ENCODE results near the gene MAOA.

DNA sequence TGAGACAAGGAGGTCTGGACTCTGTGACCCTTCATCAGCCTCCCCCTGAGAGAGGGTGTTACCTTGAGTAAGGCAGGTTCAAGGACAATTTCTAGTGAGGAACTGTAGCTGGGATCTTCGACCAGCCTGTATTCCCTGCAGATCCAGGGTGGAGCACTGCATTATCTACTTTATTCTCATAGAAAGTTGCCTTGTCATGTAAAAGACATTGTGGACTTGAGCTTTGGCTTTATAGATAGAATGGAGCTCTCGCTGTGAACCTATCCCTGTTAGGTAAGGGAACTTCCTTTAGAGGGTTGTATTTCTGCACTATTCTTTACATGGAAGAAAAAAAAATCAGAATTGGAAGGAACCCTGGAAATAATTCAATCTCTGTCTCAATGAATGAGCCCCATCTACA is 91.4 kb downstream of the MAOA start:
- TF ChIP-seq, protein P1, sequence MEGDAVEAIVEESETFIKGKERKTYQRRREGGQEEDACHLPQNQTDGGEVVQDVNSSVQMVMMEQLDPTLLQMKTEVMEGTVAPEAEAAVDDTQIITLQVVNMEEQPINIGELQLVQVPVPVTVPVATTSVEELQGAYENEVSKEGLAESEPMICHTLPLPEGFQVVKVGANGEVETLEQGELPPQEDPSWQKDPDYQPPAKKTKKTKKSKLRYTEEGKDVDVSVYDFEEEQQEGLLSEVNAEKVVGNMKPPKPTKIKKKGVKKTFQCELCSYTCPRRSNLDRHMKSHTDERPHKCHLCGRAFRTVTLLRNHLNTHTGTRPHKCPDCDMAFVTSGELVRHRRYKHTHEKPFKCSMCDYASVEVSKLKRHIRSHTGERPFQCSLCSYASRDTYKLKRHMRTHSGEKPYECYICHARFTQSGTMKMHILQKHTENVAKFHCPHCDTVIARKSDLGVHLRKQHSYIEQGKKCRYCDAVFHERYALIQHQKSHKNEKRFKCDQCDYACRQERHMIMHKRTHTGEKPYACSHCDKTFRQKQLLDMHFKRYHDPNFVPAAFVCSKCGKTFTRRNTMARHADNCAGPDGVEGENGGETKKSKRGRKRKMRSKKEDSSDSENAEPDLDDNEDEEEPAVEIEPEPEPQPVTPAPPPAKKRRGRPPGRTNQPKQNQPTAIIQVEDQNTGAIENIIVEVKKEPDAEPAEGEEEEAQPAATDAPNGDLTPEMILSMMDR (IDR thresholded peaks at IDR 0.05; ENCODE audit: insufficient read depth, low read length, poor library complexity, severe bottlenecking) = no peak
- no peak for TF ChIP-seq EZH2phosphoT487 (conservative IDR thresholded peaks at IDR 0.05; ENCODE audit: low read length)
